Endothelial cell of umbilical vein (primary cell): Measurements from ENCODE around the gene TBCD.

Experiments used
- CTCF ChIP-seq, 2 donors: IDR thresholded peaks; 1 replicate in 1 of 2; 2 replicates in 1 of 2; pipeline ENCODE4 v1.5.1; 2011; ENCODE audit warnings: low read length in 2 of 2, mild to moderate bottlenecking in 2 of 2, moderate library complexity in 2 of 2, control low read depth in 1 of 2, inconsistent platforms in 1 of 2, low read depth in 1 of 2; ENCODE audit not compliant: insufficient read depth in 1 of 2; ENCODE audit errors: extremely low read depth in 1 of 2
- FOS ChIP-seq: IDR thresholded peaks from 2 replicates; pipeline ENCODE4 v1.6.1; 2011; ENCODE audit warnings: mild to moderate bottlenecking, low read length, moderate library complexity, borderline replicate concordance; ENCODE audit not compliant: insufficient read depth
- GATA2 ChIP-seq: IDR thresholded peaks from 2 replicates; pipeline ENCODE4 v1.7.0; 2011; ENCODE audit warnings: low read depth, mild to moderate bottlenecking, moderate library complexity, mixed read lengths, low read length; ENCODE audit not compliant: insufficient read length, insufficient read depth
- JUN ChIP-seq: IDR thresholded peaks from 2 replicates; pipeline ENCODE4 v1.6.1; 2011; ENCODE audit warnings: borderline replicate concordance, low read depth; ENCODE audit not compliant: insufficient read length, insufficient read depth
- POLR2A ChIP-seq: IDR thresholded peaks from 2 replicates; pipeline ENCODE4 v1.6.1; 2012; ENCODE audit warnings: low read depth, mild to moderate bottlenecking, control low read depth, low read length
- POLR2AphosphoS5 ChIP-seq: IDR thresholded peaks from 2 replicates; pipeline ENCODE4 v1.6.1; 2012; ENCODE audit warnings: low read depth, mild to moderate bottlenecking, control low read depth, low read length, moderate library complexity; ENCODE audit not compliant: insufficient read depth

GRCh38 chr17:82926716-82927115 lies 174.9 kb downstream of the TBCD start:
- TF ChIP-seq POLR2AphosphoS5, result no peak
- no peak for TF ChIP-seq GATA2
- TF ChIP-seq CTCF (IDR thresholded peaks at IDR 0.05; ENCODE audit: extremely low read depth in 1 of 2, insufficient read depth in 1 of 2, low read depth in 1 of 2, low read length in 2 of 2), result no peak
- TF ChIP-seq FOS, result no peak
- TF ChIP-seq JUN, result no peak
- no peak for TF ChIP-seq POLR2A
